GM19035 (cell line): ENCODE data around the gene HAT1.
"Not testable (repeated sequence)": the region's sequence is repeated elsewhere in the genome, so short reads cannot be mapped to it uniquely, and the experiment has no call there.

Source experiments
- ATAC-seq: cut with Tn5 transposase; IDR thresholded peaks from one replicate; pipeline ENCODE4 v1.9.1; 2021; ENCODE audit not compliant: unreplicated experiment

Gene HAT1, protein sequence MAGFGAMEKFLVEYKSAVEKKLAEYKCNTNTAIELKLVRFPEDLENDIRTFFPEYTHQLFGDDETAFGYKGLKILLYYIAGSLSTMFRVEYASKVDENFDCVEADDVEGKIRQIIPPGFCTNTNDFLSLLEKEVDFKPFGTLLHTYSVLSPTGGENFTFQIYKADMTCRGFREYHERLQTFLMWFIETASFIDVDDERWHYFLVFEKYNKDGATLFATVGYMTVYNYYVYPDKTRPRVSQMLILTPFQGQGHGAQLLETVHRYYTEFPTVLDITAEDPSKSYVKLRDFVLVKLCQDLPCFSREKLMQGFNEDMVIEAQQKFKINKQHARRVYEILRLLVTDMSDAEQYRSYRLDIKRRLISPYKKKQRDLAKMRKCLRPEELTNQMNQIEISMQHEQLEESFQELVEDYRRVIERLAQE

GRCh38 chr2:171922230-171923022 is at the start of gene HAT1:
TSS of gene HAT1 (plus strand) at chr2:171922461. CDS start at chr2:171922501, 40 bp downstream.
- ATAC-seq = peak; percentile 96

DNA sequence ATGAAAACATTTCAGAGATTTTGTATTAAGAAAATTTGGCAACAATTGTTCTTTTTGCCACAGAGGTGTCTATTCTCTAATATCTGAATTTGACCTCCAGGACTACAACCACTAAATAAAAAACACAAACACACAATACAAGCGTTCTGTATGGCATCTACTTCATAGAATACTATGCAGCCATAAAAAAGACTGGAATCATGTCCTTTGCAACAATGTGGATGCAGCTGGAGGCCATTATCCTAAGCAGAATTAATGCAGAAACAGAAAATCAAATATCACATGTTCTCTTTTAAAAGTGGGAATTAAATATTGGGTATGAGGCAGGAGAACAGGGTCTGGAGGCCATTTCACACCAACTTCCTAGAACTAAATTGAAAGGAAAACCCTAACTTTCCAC is 47.7 kb upstream of the HAT1 start:
- no peak for ATAC-seq

GRCh38 chr2:171874963-171875362 is 47.3 kb upstream of the HAT1 start:
- no peak for ATAC-seq

- no peak for ATAC-seq
These were observed 43.7 kb upstream of the HAT1 start for GRCh38 chr2:171878481-171878993.

GRCh38 chr2:171879865-171880264 is 42.4 kb upstream of the HAT1 start:
- ATAC-seq = no peak

- no peak for ATAC-seq
These were observed 41.5 kb upstream of the HAT1 start for GRCh38 chr2:171880774-171881173.

DNA sequence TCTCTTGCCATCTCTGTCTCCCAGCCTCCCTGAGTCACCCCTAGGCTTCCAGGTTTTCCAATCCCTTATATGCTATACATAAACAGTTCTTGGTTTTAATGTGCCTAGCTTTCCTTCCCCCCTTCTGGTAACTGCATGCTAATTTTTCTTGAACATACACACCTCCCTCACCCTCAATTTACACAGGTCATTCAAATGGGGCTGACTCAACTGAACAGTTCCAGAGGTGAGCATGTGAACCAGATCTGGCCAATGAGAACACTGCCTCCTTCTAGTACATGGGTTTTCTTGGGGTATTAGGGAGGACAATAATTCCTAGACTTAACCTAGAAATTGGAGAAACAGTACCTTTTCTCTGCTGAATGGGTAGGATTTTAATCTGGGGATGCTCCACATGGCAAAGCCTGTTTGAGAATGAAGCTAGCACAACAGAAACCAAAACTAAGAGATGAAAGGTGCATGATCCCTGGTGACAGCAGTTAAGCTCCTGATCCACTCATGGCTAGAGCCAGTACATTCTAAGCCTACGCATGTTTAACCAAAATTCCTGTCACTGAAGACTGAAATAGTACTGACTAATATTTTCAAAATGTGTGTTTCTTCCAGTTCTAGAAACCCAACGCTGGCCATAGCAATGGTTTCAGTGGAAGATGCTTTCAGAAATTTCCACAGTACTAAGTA is 40.0 kb upstream of the HAT1 start:
- ATAC-seq = no peak

GRCh38 chr2:171883275-171883893 is 38.9 kb upstream of the HAT1 start:
- no peak for ATAC-seq

DNA sequence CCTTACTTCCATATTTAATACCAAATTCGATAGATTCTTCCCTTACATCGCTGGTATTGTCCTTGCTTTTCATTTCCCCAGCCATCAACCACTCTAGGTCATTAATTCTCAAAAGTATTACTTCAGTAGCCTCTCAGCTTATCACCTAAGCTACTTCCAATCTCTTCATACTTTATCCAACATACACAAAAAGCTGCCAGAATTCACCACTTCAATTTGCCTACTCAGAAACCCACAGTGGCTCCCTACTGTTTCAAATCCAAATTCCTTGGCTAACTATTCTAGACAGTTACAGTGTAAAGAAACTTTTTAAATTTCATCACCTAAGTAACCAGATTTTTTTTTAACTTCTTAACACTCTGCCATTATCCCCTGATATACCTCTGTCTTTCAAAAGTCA is 32.9 kb upstream of the HAT1 start:
- no peak for ATAC-seq

- ATAC-seq = no peak
These were observed 32.5 kb upstream of the HAT1 start for GRCh38 chr2:171889808-171890207.

DNA sequence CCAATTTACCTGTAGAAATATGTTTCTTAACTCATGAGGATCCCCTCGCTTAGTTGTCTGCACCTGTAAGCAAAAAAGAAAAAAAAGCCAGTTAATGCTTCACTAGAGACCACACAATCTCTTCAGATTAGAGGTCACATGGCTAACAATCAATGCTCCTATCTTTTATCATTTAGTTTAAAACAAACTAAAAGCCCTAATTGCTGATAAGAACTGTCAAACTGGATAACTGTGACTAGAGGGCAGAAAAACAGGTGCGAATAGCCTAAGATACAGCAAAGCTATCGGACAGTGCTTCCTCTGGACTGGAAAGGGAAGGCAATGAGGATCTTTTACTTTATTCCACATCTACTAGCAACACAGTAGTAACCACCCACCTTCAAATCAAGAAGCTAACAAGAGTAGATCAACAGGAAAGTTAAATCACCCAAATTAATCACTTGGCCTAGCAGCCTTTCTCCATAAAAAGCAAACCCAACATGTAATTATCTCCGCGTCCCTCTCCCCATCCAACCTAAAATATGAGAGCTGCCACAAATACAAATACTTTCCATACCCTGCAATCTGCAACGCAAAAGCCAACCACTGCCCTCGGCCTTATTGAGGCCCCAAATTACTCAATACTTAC is 29.0 kb upstream of the HAT1 start:
- ATAC-seq = no peak

- ATAC-seq = peak; percentile 94
These were observed 28.2 kb upstream of the HAT1 start, which contains the start of gene SLC25A12 for GRCh38 chr2:171893824-171894611. TSS of gene SLC25A12 (minus strand) at chr2:171894244. CDS start at chr2:171894214, 30 bp downstream.

GRCh38 chr2:171894612-171894947 is 27.7 kb upstream of the HAT1 start:
- ATAC-seq = no peak

GRCh38 chr2:171895786-171896185 is 26.5 kb upstream of the HAT1 start:
- no peak for ATAC-seq

- not testable (repeated sequence) for ATAC-seq
These were observed 22.5 kb upstream of the HAT1 start for GRCh38 chr2:171899623-171900282.

GRCh38 chr2:171902840-171903420 is 19.3 kb upstream of the HAT1 start:
- ATAC-seq = no peak

- no peak for ATAC-seq
These were observed 14.0 kb upstream of the HAT1 start for GRCh38 chr2:171908235-171908634.

- ATAC-seq = no peak
These were observed 13.0 kb upstream of the HAT1 start for GRCh38 chr2:171909266-171909665.

GRCh38 chr2:171910494-171910893 is 11.8 kb upstream of the HAT1 start:
- no peak for ATAC-seq
